Testis (tissue), 3 donors: ENCODE measurements around the gene KRTAP16-1. TPM values are rescaled to one million over a fixed set of nuclear protein-coding genes. Genes with fewer than 3 reads are reported as not detected.

Experiments used
- DNase-seq: peaks from one replicate; pipeline ENCODE4 v3.0.0-alpha.2; 2019
- H3K27ac ChIP-seq, 2 donors: fragments of 200-600 bp; sonication (generic); one replicate each; pipeline ENCODE4 v1.5.1; 2019
- H3K27me3 ChIP-seq: fragments of 200-600 bp; sonication (generic); one replicate; pipeline ENCODE4 v1.5.1; 2019
- H3K36me3 ChIP-seq: fragments of 200-600 bp; sonication (generic); one replicate; pipeline ENCODE4 v1.5.1; 2017; ENCODE audit warnings: low read depth; ENCODE audit errors: missing control alignments
- H3K4me1 ChIP-seq: fragments of 200-600 bp; sonication (generic); one replicate; pipeline ENCODE4 v1.5.1; 2019
- H3K4me3 ChIP-seq, 2 donors: fragments of 200-600 bp; sonication (generic); one replicate each; pipeline ENCODE4 v1.5.1; 2017 to 2019
- H3K9me3 ChIP-seq: fragments of 200-600 bp; sonication (generic); one replicate; pipeline ENCODE4 v1.5.1; 2017
- CTCF ChIP-seq, 3 experiments: fragments of 450-650 bp in 2 of 3; fragments of 200-600 bp in 1 of 3; sonication (generic) in 1 of 3; IDR thresholded peaks; one replicate each; pipeline ENCODE4 v1.5.1; 2016 to 2019; ENCODE audit warnings: antibody characterized with exemption in 3 of 3, mild to moderate bottlenecking in 2 of 3, moderate library complexity in 1 of 3
- POLR2A ChIP-seq: fragments of 450-650 bp; IDR thresholded peaks from one replicate; pipeline ENCODE4 v1.6.1; 2017; ENCODE audit warnings: antibody characterized with exemption, mild to moderate bottlenecking, moderate library complexity
- WGBS, 2 donors: methylation state at CpG; one replicate each; pipeline ENCODE4 v1.1.5; 2018; 5-methylcytosine and 5-hydroxymethylcytosine counted together
- intact Hi-C: fragments of 100-400 bp; cut with DNase I; formaldehyde crosslinking; loops from one replicate; pipeline ENCODE4 v1.15.1; 2023; ENCODE audit warnings: low total_unique reads
- polyA plus RNA-seq: library from polyadenylated mRNA; stranded (reverse); fragments of 350-450 nt; fragmentation: Illumina TruSeq; extraction: RNeasy Lipid Tissue Mini Kit (QIAGEN cat#74804); gene quantifications from one replicate; pipeline ENCODE4 v1.2.3, GENCODE V29; 2014; ENCODE audit warnings: low read depth, low replicate concordance; ENCODE audit not compliant: insufficient read depth
- total RNA-seq, 2 donors: library from RNA; depleted of rRNA; stranded (reverse); fragments of >200 nt; gene quantifications; one replicate each; pipeline ENCODE4 v1.2.3, GENCODE V29; 2016

Gene KRTAP16-1
- total and polyA plus RNA-seq, 3 donors from 2014 or later: not detected

DNA sequence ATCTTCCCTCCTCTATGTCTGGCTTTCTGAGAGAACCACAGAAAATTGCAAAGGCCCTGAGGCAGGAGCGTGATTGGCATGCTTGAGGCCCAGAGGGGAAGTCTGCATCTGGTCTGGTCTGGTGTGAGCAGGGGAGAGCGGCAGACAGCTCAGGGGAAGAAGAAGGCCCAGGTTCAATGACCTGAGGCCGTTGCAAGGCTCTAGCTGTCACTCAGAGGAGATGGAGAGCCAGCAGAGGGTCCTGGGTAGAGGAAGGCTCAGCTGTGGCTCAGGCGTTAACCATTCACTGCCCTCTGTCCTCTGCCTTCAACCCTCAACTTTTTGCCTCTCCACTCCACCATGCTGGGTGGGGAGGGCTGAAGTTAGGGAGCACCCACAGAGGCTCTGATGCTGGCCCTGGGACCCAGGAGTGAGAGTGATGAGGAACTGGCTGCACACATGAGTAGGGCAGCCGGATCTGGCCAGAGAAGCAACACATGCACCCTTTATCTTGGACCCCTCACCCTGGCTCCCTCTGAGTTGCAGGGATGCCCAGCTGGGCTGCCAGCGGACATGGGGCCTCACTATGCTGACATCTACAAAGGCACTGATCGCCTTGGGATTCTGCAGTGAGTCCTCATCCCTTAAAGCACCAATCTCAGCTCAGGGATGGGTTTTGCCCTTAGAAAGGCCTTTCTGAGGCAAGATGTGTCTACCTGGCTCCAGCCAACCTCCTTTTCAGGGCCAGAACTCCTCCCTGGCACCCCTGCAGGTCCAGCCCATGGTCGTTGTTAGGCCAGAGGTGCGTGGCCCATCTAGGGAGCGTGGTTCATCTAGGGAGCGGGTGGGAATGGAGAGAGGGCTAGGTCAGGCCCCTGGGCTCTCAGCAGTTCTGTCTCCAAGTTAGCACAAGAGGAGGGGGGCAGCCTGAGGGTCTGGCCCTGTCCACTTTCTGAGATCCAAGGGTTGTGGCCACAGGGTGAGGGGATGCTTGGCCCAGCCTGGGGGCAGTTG is 14.1 kb upstream of the KRTAP16-1 start:
- H3K36me3 ChIP-seq: no peaks in the 10 kb centered on the region
- no peak overlapping the region for H3K4me3 ChIP-seq
- no peaks in the 10 kb centered on the region for H3K4me1 ChIP-seq
- intact Hi-C loops: loop anchor here (10.0 kb wide), 1 partner anchor 418 kb away; no protein-coding TSS in a partner anchor
- no peak for DNase-seq
- no peaks in the 10 kb centered on the region for H3K27me3 ChIP-seq
- no peak overlapping the region for H3K27ac ChIP-seq
- 84 to 94% methylated on average over 9 to 11 of the region's 11 CpGs for WGBS, 2 donors
- no peaks in the 10 kb centered on the region for H3K9me3 ChIP-seq
- no peak for TF ChIP-seq POLR2A
- no peak for TF ChIP-seq CTCF (IDR thresholded peaks at IDR 0.05)

DNA sequence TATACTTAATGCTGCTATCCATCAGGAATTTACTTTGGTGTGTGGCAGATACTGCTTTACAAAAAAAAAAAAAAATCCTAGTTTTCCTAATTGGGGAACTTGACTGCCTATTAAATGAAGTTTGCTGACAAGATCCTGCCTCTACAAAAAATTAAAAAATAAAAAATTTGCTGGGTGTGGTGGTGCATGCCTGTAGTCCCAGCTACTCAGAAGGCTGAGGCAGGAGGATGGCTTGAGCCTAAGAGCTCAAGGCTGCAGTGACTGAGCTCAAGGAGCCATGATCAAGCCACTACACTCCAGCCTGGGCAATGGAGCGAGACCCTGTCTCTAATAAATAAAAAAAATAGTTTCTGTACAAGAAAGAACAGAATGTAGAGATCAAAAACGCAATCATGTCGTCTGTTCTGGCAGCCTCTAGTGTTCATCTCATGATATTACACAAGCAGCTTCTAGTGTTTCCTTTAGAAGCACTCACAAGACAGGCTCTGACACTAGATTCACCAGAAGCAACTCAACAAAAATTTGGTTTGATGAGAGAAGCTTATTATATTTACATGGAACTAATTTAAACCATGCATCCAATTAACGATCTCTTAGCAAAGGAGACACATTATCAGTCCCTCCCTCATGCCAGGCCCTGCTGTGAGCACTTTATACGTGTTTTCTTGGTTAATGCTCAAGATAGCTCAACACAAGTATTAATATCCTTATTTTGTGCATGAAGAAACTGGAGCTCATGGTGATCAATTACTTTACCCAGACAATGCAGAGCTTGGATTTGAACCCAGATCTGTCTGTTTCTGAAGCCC is 13.2 kb upstream of the KRTAP16-1 start:
- no peak for TF ChIP-seq POLR2A
- peak; percentile 62 to 81 (median 80) for TF ChIP-seq CTCF (IDR thresholded peaks at IDR 0.05)
- Histone ChIP-seq H3K9me3 (no peaks in the 10 kb centered on the region), H3K4me1 (no peaks in the 10 kb centered on the region), H3K36me3 (no peaks in the 10 kb centered on the region), H3K4me3 (no peak overlapping the region), H3K27ac (no peak overlapping the region), H3K27me3 (no peaks in the 10 kb centered on the region)
- intact Hi-C loops: loop anchor here (10.0 kb wide), 1 partner anchor 417 kb away; no protein-coding TSS in a partner anchor
- peak; percentile 36 for DNase-seq
- WGBS, 2 donors: 43 to 50% methylated on average over 5 of the region's 5 CpGs

DNA sequence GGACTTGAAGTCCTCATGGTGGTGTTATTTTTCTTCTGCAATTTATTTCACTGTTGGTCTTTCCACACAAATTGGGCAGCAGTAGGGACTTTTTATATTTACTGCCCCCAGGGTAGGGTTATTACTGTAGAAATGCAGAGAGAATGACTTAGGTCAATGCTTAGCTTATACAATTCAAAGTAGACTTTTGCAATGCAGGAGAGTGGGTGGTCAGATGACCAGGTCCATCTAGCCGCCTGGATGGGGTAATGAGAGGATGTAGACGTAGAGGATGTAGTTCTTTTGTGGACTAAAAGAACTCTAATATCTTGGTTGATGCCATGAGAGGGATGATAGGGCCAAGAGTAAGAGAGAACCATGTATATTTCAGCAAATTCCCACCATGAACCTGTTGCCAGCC is 9.1 kb upstream of the KRTAP16-1 start:
- H3K4me1 ChIP-seq: no peaks in the 10 kb centered on the region
- no peaks in the 10 kb centered on the region for H3K27me3 ChIP-seq
- no peak overlapping the region for H3K4me3 ChIP-seq
- intact Hi-C loops: no loop called here
- no peak overlapping the region for H3K27ac ChIP-seq
- H3K36me3 ChIP-seq: no peaks in the 10 kb centered on the region
- TF ChIP-seq POLR2A (no peak), CTCF (IDR thresholded peaks at IDR 0.05) (no peak)
- WGBS, 2 donors: 87 to 88% methylated on average over 2 of the region's 2 CpGs
- DNase-seq: no peak
- no peaks in the 10 kb centered on the region for H3K9me3 ChIP-seq

DNA sequence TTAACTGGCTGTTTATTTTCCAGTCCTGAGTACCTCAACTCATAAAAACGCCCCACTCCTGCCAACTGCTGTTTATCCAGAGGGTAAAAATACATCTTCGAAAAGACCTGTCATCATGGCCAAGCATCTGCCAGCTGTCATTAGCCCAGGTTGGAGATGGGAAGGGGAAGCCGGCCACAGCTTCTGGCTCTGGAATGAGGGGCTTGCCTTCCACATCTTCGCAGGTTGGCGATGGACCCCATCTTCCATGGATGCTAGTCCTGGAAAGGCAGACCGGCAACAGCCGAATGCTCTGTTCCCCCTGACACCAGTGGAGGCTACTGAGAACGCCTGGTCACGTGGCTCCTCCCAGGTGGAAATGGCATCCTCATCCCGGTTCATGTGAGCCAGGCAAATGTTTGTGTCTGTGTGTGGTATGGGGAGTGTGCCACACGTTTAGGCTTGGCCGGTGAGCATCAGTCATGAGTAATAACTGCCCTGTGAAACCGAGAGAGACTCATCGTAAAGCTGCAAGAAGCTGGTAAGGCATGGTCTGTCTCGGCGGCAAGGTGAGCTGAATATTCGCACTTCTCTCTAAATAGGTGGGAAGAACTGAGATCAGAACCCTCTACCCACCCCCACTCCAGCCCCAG is 6.8 kb upstream of the KRTAP16-1 start:
- no peak overlapping the region for H3K27ac ChIP-seq
- 38 to 49% methylated on average over 9 to 17 of the region's 17 CpGs for WGBS, 2 donors
- H3K9me3 ChIP-seq: no peaks in the 10 kb centered on the region
- H3K4me3 ChIP-seq: no peak overlapping the region
- TF ChIP-seq CTCF (IDR thresholded peaks at IDR 0.05): no peak
- TF ChIP-seq POLR2A: no peak
- no peak for DNase-seq
- intact Hi-C loops: no loop called here
- no peaks in the 10 kb centered on the region for H3K4me1 ChIP-seq
- H3K27me3 ChIP-seq: no peaks in the 10 kb centered on the region
- H3K36me3 ChIP-seq: no peaks in the 10 kb centered on the region
